Heart left ventricle (tissue), 16 donors: ENCODE data around the gene BTBD16. TPM values are rescaled to one million over a fixed set of nuclear protein-coding genes. Genes with fewer than 3 reads are reported as not detected.

Source experiments
- ATAC-seq, 4 donors: fragments of 200-7000 bp; cut with Tn5 transposase; one replicate each; pipeline ENCODE4 v1.9.1; 2020 to 2022; ENCODE audit warnings: moderate library complexity in 4 of 4, mild to moderate bottlenecking in 3 of 4, moderate number of reproducible peaks in 1 of 4
- DNase-seq, 5 donors: peaks; one replicate each; pipeline ENCODE4 v3.0.0-alpha.2; 2020
- H3K27ac ChIP-seq, 12 donors: fragments of 200-600 bp; sonication (generic) in 4 of 12; one replicate each; pipeline versions ENCODE4 v1.5.0 to v1.8.0; 2016 to 2022; ENCODE audit warnings: mild to moderate bottlenecking in 2 of 12
- H3K27me3 ChIP-seq, 9 donors: fragments of 200-600 bp; sonication (generic) in 2 of 9; one replicate each; pipeline versions ENCODE4 v1.5.1 to v1.8.0; 2016 to 2022; ENCODE audit warnings: mild to moderate bottlenecking in 3 of 9
- H3K36me3 ChIP-seq, 9 donors: fragments of 200-600 bp; sonication (generic) in 2 of 9; one replicate each; pipeline versions ENCODE4 v1.5.0 to v1.8.0; 2018 to 2022; ENCODE audit warnings: mild to moderate bottlenecking in 2 of 9
- H3K4me1 ChIP-seq, 12 donors: fragments of 200-600 bp; sonication (generic) in 4 of 12; one replicate each; pipeline versions ENCODE4 v1.5.0 to v1.8.0; 2016 to 2022; ENCODE audit warnings: mild to moderate bottlenecking in 3 of 12
- H3K4me3 ChIP-seq, 12 donors: fragments of 200-600 bp; sonication (generic) in 4 of 12; one replicate each; pipeline versions ENCODE4 v1.5.0 to v1.8.0; 2017 to 2022; ENCODE audit warnings: mild to moderate bottlenecking in 9 of 12, moderate library complexity in 4 of 12
- H3K9me3 ChIP-seq, 12 donors: fragments of 200-600 bp; sonication (generic) in 4 of 12; one replicate each; pipeline versions ENCODE4 v1.5.0 to v1.8.0; 2016 to 2022; ENCODE audit warnings: mild to moderate bottlenecking in 1 of 12
- CTCF ChIP-seq, 12 donors: fragments of 200-600 bp; sonication (generic) in 4 of 12; IDR thresholded peaks; one replicate each; pipeline versions ENCODE4 v1.5.0 to v1.8.0; 2018 to 2022; ENCODE audit warnings: antibody characterized with exemption in 12 of 12, mild to moderate bottlenecking in 5 of 12
- POLR2A ChIP-seq, 2 donors: fragments of 450-650 bp; IDR thresholded peaks; one replicate each; pipeline ENCODE4 v1.6.1; 2017; ENCODE audit warnings: antibody characterized with exemption in 2 of 2, mild to moderate bottlenecking in 2 of 2, moderate library complexity in 2 of 2
- WGBS, 4 donors: extraction: QIAGEN DNeasy Blood & Tissue Kit in 2 of 4; methylation state at CpG; one replicate each; pipeline versions ENCODE4 v1.1.5 to v1.1.7; 2013 to 2018; 5-methylcytosine and 5-hydroxymethylcytosine counted together
- intact Hi-C, 10 donors: fragments of 100-400 bp; cut with DNase I; formaldehyde crosslinking; loops; one replicate each; pipeline versions ENCODE4 v1.11.1 to v1.14.2; 2022
- polyA plus RNA-seq, 2 donors: library from polyadenylated mRNA; stranded (reverse); fragments of 200-250 nt; gene quantifications; one replicate each; pipeline ENCODE4 v1.2.3, GENCODE V29; 2013
- total RNA-seq, 9 donors: library from RNA; depleted of rRNA in 2 of 9; stranded (reverse); fragments of >200 nt in 2 of 9; fragmentation: NEBNext Ultra II Directional in 3 of 9; extraction: Animal tissue kit (Norgen Biotek cat#: 25700) in 3 of 9; gene quantifications; one replicate each; pipeline versions ENCODE4 v1.1.0 to v1.2.4, GENCODE V29; 2016 to 2023
- donor health status: ischemic (EF 13 %, LVEDD 7.1; RV severe dilation, severe dysfunction).
- donor health status: healthy with polysubstance abuse.
- donor health status: DM: no; HTN: yes; CAD: no.
- donor health status: DM: no; HTN: no; CAD: no.
- donor health status: ischemic (EF 25% LVEDD 6.9; RV normal size, moderate dysfunction).
- donor health status: ischemic (EF 25% LVEDD 5.7; RV mildly dilated, moderate dysfunction).
- donor health status: healthy.
- donor health status: DM: yes; HTN: yes; CAD: no.
- donor health status: ischemic (EF 35%, LVEDD 5.7; RV mildly dilated, moderate dysfunction).
- donor health status: nonischemic (EF 11% LVEDD 7.7; RV severe dilation, severe dysfunction).
- donor health status: DM: yes; HTN: yes; CAD: no.
- donor health status: PGD.
- donor health status: ischemic (EF 29% LVEDD 5.4; RV normal size, mild dysfunction).
- donor health status: nonischemic (EF 23%, LVEDD 6.1; RV moderate dilation, normal function).

BTBD16 gene
- total and polyA plus RNA-seq, 11 donors = 0.23 to 0.25 TPM; not detected in 9

GRCh38 chr10:122316224-122316884 is 45.3 kb downstream of the BTBD16 start:
- ATAC-seq = no peak
- no peaks in the 10 kb centered on the region for H3K27me3 ChIP-seq
- intact Hi-C loops = no loop called here
- H3K4me1 ChIP-seq = no peaks in the 10 kb centered on the region
- 92 to 97% (median 95%) methylated on average over 12 of the region's 12 CpGs for WGBS, 4 donors
- TF ChIP-seq CTCF (IDR thresholded peaks at IDR 0.05) = no peak
- no peak for TF ChIP-seq POLR2A (IDR thresholded peaks at IDR 0.05)
- peaks cover 0 to 23% (median 5%) of the 10 kb centered on the region in 12 donors for H3K9me3 ChIP-seq
- DNase-seq = no peak
- no peaks in the 10 kb centered on the region for H3K36me3 ChIP-seq
- no peak overlapping the region for H3K4me3 ChIP-seq
- no peak overlapping the region for H3K27ac ChIP-seq

GRCh38 chr10:122321960-122322359 is 50.9 kb downstream of the BTBD16 start:
- Histone ChIP-seq H3K36me3 (no peaks in the 10 kb centered on the region), H3K27me3 (no peaks in the 10 kb centered on the region), H3K4me3 (no peak overlapping the region), H3K4me1 (no peaks in the 10 kb centered on the region), H3K27ac (no peak overlapping the region), H3K9me3 (peaks cover 0 to 25% (median 5%) of the 10 kb centered on the region in 12 donors)
- intact Hi-C loops = no loop called here
- 65 to 88% (median 81%) methylated on average over 4 of the region's 4 CpGs for WGBS, 4 donors
- ATAC-seq (no peak), DNase-seq (no peak)
- TF ChIP-seq POLR2A (IDR thresholded peaks at IDR 0.05) (no peak), CTCF (IDR thresholded peaks at IDR 0.05) (no peak)

GRCh38 chr10:122323189-122323588 is 52.1 kb downstream of the BTBD16 start:
- ATAC-seq = no peak
- TF ChIP-seq CTCF (IDR thresholded peaks at IDR 0.05) (no peak), POLR2A (IDR thresholded peaks at IDR 0.05) (no peak)

GRCh38 chr10:122323941-122324675 is 53.0 kb downstream of the BTBD16 start:
- 85 to 94% (median 91%) methylated on average over 5 of the region's 5 CpGs for WGBS, 4 donors
- H3K4me1 ChIP-seq = no peaks in the 10 kb centered on the region
- no peak for ATAC-seq
- no peak for DNase-seq
- intact Hi-C loops = no loop called here
- no peak for TF ChIP-seq CTCF (IDR thresholded peaks at IDR 0.05)
- TF ChIP-seq POLR2A (IDR thresholded peaks at IDR 0.05) = no peak
- no peak overlapping the region for H3K4me3 ChIP-seq
- H3K9me3 ChIP-seq = peaks cover 0 to 24% (median 5%) of the 10 kb centered on the region in 12 donors
- no peak overlapping the region for H3K27ac ChIP-seq
- H3K36me3 ChIP-seq = no peaks in the 10 kb centered on the region
- H3K27me3 ChIP-seq = no peaks in the 10 kb centered on the region

More at GRCh38 chr10:122323189-122323588, 52.1 kb downstream of the BTBD16 start:
- no peak overlapping the region for H3K4me3 ChIP-seq
- peaks cover 0 to 25% (median 5%) of the 10 kb centered on the region in 12 donors for H3K9me3 ChIP-seq
- intact Hi-C loops = no loop called here
- 67 to 78% (median 73%) methylated on average over 1 of the region's 1 CpG for WGBS, 4 donors
- no peaks in the 10 kb centered on the region for H3K27me3 ChIP-seq
- no peak overlapping the region for H3K27ac ChIP-seq
- H3K36me3 ChIP-seq = no peaks in the 10 kb centered on the region
- H3K4me1 ChIP-seq = no peaks in the 10 kb centered on the region
- no peak for DNase-seq
